HepG2 (cell line): ENCODE results near the gene ZMAT2. TPM values are rescaled to one million over a fixed set of nuclear protein-coding genes. Genes with fewer than 3 reads are reported as not detected.
A peak's percentile ranks its signal among the peaks of the same experiment; 100 is the strongest.

Experiments
- CTCF ChIP-seq: sonication (generic); formaldehyde crosslinking; IDR thresholded peaks from 2 replicates; pipeline ENCODE4 v1.5.0; 2020; ENCODE audit warnings: mild to moderate bottlenecking, missing genetic modification reagents, moderate library complexity
- EZH2 ChIP-seq: conservative IDR thresholded peaks from 2 replicates; pipeline ENCODE4 v1.6.1; 2012; ENCODE audit warnings: mild to moderate bottlenecking, low read depth, low read length, moderate library complexity
- GMEB1 ChIP-seq: sonication (generic); formaldehyde crosslinking; IDR thresholded peaks from 2 replicates; pipeline ENCODE4 v1.5.1; 2020; ENCODE audit warnings: missing genetic modification reagents, mild to moderate bottlenecking, borderline replicate concordance
- IKZF1 ChIP-seq: fragments of 450-650 bp; IDR thresholded peaks from 2 replicates; pipeline ENCODE4 v1.7.1; 2016
- KDM2A ChIP-seq: sonication (generic); formaldehyde crosslinking; IDR thresholded peaks from 2 replicates; pipeline ENCODE4 v1.4.0; 2020; ENCODE audit warnings: low read depth, missing genetic modification reagents, borderline replicate concordance
- KDM4B ChIP-seq: sonication (generic); formaldehyde crosslinking; IDR thresholded peaks from 2 replicates; pipeline ENCODE4 v1.4.0; 2020; ENCODE audit warnings: missing genetic modification reagents
- LBX2 ChIP-seq: sonication (generic); formaldehyde crosslinking; IDR thresholded peaks from 2 replicates; pipeline ENCODE4 v1.5.0; 2020; ENCODE audit warnings: missing genetic modification reagents, mild to moderate bottlenecking, borderline replicate concordance
- MAX ChIP-seq: IDR thresholded peaks from 2 replicates; pipeline ENCODE4 v1.6.1; 2012; ENCODE audit warnings: inconsistent platforms
- MAZ ChIP-seq, 2 experiments: sonication (generic) in 1 of 2; formaldehyde crosslinking in 1 of 2; IDR thresholded peaks; 2 replicates each; pipeline versions ENCODE4 v1.5.0 to v1.6.1; 2012 to 2020; ENCODE audit warnings: low read depth in 2 of 2, mild to moderate bottlenecking in 2 of 2, borderline replicate concordance in 1 of 2, improper control_type of control experiment in 1 of 2, low read length in 1 of 2, missing genetic modification reagents in 1 of 2, moderate library complexity in 1 of 2
- MBNL3 ChIP-seq: fragments of 250-450 bp; sonication (Bioruptor Pico); conservative IDR thresholded peaks from 2 replicates; pipeline ENCODE4 v1.8.0; 2022; ENCODE audit warnings: mild to moderate bottlenecking, inconsistent platforms
- MTF2 ChIP-seq: sonication (generic); formaldehyde crosslinking; IDR thresholded peaks from 2 replicates; pipeline ENCODE4 v1.5.0; 2020; ENCODE audit warnings: missing genetic modification reagents, borderline replicate concordance
- NCOA2 ChIP-seq: sonication (generic); formaldehyde crosslinking; IDR thresholded peaks from 2 replicates; pipeline ENCODE4 v1.8.0; 2022; ENCODE audit warnings: inconsistent platforms
- PREB ChIP-seq: sonication (generic); formaldehyde crosslinking; IDR thresholded peaks from 2 replicates; pipeline ENCODE4 v1.4.0; 2020; ENCODE audit warnings: missing genetic modification reagents
- RBFOX2 ChIP-seq: fragments of 200-400 bp; formaldehyde crosslinking; IDR thresholded peaks from 2 replicates; pipeline ENCODE4 v1.6.1; 2017; ENCODE audit warnings: low read depth, mild to moderate bottlenecking, low read length
- RXRB ChIP-seq: IDR thresholded peaks from 2 replicates; pipeline ENCODE4 v1.6.1; 2016; ENCODE audit warnings: borderline replicate concordance, missing genetic modification reagents, missing compliant biosample characterization
- SMAD3 ChIP-seq: sonication (generic); formaldehyde crosslinking; IDR thresholded peaks from 2 replicates; pipeline ENCODE4 v1.4.0; 2020; ENCODE audit warnings: missing genetic modification reagents
- SRSF4 ChIP-seq: fragments of 200-400 bp; formaldehyde crosslinking; IDR thresholded peaks from one replicate; pipeline ENCODE4 v1.6.1; 2018; ENCODE audit warnings: mild to moderate bottlenecking, low read depth, low read length, moderate library complexity; ENCODE audit not compliant: poor library complexity, severe bottlenecking
- ZBTB7B ChIP-seq: sonication (generic); formaldehyde crosslinking; IDR thresholded peaks from 2 replicates; pipeline ENCODE4 v1.4.0; 2020; ENCODE audit warnings: missing genetic modification reagents
- ZGPAT ChIP-seq: IDR thresholded peaks from 2 replicates; pipeline ENCODE4 v1.6.1; 2016; ENCODE audit warnings: mild to moderate bottlenecking
- ZNF263 ChIP-seq: sonication (generic); formaldehyde crosslinking; IDR thresholded peaks from 2 replicates; pipeline ENCODE4 v1.4.0; 2020; ENCODE audit warnings: missing genetic modification reagents
- ZNF672 ChIP-seq: sonication (generic); formaldehyde crosslinking; IDR thresholded peaks from 2 replicates; pipeline ENCODE4 v1.8.1; 2022; ENCODE audit warnings: missing genetic modification reagents
- polyA plus RNA-seq, 8 experiments: library from polyadenylated mRNA; depleted of rRNA in 3 of 8; stranded (reverse) in 7 of 8; unstranded in 1 of 8; fragments of >200 nt; fragmentation: Illumina TruSeq in 4 of 8; extraction: Trizol in 4 of 8; gene quantifications; 2 replicates each; pipeline versions ENCODE4 v1.2.1 to v1.2.3, GENCODE V29; 2011 to 2016; ENCODE audit warnings: low read depth in 4 of 8, missing spikeins in 1 of 8, mixed read lengths in 1 of 8; ENCODE audit not compliant: insufficient read depth in 1 of 8
- total RNA-seq, 5 experiments: library from RNA; depleted of rRNA; stranded (reverse); fragments of >200 nt; fragmentation: Illumina TruSeq; extraction: Trizol; gene quantifications; 2 replicates each; pipeline ENCODE4 v1.2.3, GENCODE V29; 2016; ENCODE audit warnings: low read depth in 1 of 5

Gene ZMAT2
- total and polyA plus RNA-seq, 2 of the 13 experiments (the other 11 are each of a cell fraction or from before 2014, with no cell fraction given) = 35.4 to 92.8 TPM

GRCh38 chr5:140690941-140691924, 9.0 kb upstream of the ZMAT2 start, which contains the start of the genes HARS1 and HARS2 (continued):
- TF ChIP-seq ZGPAT (CRISPR knock-in tag) = peak; percentile 93
- 0 out of 2 replicates have a peak, but pooled peaks have one; percentile 67 for TF ChIP-seq SMAD3 (CRISPR knock-in tag)
- TF ChIP-seq IKZF1 = no peak
- peak; percentile 70; the same call in 1 of the 2 replicates for TF ChIP-seq KDM2A (CRISPR knock-in tag)
- TF ChIP-seq MTF2 (CRISPR knock-in tag) = no peak
- 0 out of 2 replicates have a peak, but pooled peaks have one; percentile 31 for TF ChIP-seq LBX2
- peak; percentile 58; the same call in 1 of the 2 replicates for TF ChIP-seq ZBTB7B (CRISPR knock-in tag)
- no peak for TF ChIP-seq MBNL3
- TF ChIP-seq RBFOX2 = peak; percentile 88
- no peak; the same call in 1 of the 2 replicates for TF ChIP-seq KDM4B (CRISPR knock-in tag)
- TF ChIP-seq RXRB (CRISPR knock-in tag) = no peak
- TF ChIP-seq MAZ (IDR thresholded peaks at IDR 0.05; ENCODE audit: borderline replicate concordance, low read depth, low read length) = no peak
- TF ChIP-seq MAZ (CRISPR knock-in tag; IDR thresholded peaks at IDR 0.05; ENCODE audit: low read depth) = peak; percentile 25; the same call in 1 of the 2 replicates
- TF ChIP-seq CTCF (CRISPR knock-in tag) = peak; percentile 47
- TF ChIP-seq NCOA2 (CRISPR knock-in tag) = peak; percentile 55; the same call in 1 of the 2 replicates
- TF ChIP-seq EZH2 = no peak
- peak; percentile 67; the same call in 1 of the 2 replicates for TF ChIP-seq GMEB1 (CRISPR knock-in tag)
- 0 out of 2 replicates have a peak, but pooled peaks have one; percentile 75 for TF ChIP-seq ZNF672 (CRISPR knock-in tag)
- 0 out of 2 replicates have a peak, but pooled peaks have one; percentile 73 for TF ChIP-seq PREB (CRISPR knock-in tag)
- TF ChIP-seq SRSF4 = no peak
- TF ChIP-seq MAX = peak; percentile 85
- TF ChIP-seq ZNF263 (CRISPR knock-in tag) = peak; percentile 74
